ENCODE data around the gene EREG. TPM values are rescaled to one million over a fixed set of nuclear protein-coding genes. Genes with fewer than 3 reads are reported as not detected.

The EREG gene
- polyA plus RNA-seq, 1 donor (not counting 4 experiments of a cell fraction or from before 2014, with no cell fraction given) = 38.7 TPM

GRCh38 chr4:74330295-74330750, 34.6 kb upstream of the EREG start:
- FAIRE-seq = no peak
- H3K9ac ChIP-seq (ENCODE audit: control insufficient read depth, extremely low read depth, insufficient read depth, low read length) = no peak overlapping the region

GRCh38 chr4:74331252-74331651, 33.7 kb upstream of the EREG start:
- DNase-seq (ENCODE audit: low read depth, low spot score) (no peak), FAIRE-seq (no peak)
- Histone ChIP-seq H3K4me3 (ENCODE audit: control insufficient read depth in 2 of 3, extremely low read depth in 1 of 3, insufficient read depth in 2 of 3, low read depth in 1 of 3, low read length in 3 of 3) (no peak overlapping the region), H3K9me1 (ENCODE audit: control insufficient read depth, extremely low read depth, insufficient read depth, low read length) (no peaks in the 10 kb centered on the region), H3K79me2 (ENCODE audit: control insufficient read depth, insufficient read depth, low read length) (no peaks in the 10 kb centered on the region), H3K36me3 (ENCODE audit: control insufficient read depth in 2 of 2, extremely low read depth in 1 of 2, insufficient read depth in 2 of 2, low read length in 2 of 2) (no peaks in the 10 kb centered on the region), H3K4me2 (ENCODE audit: control insufficient read depth, extremely low read depth, insufficient read depth, low read depth, low read length) (no peak overlapping the region), H4K20me1 (ENCODE audit: control insufficient read depth, extremely low read depth, insufficient read depth, low read length) (no peaks in the 10 kb centered on the region), H3K27ac (ENCODE audit: control insufficient read depth, insufficient read depth, low read length) (no peak overlapping the region), H3K9ac (ENCODE audit: control insufficient read depth, extremely low read depth, insufficient read depth, low read length) (no peak overlapping the region), H2AFZ (ENCODE audit: control insufficient read depth, low read length) (no peak overlapping the region), H3K27me3 (ENCODE audit: control insufficient read depth, extremely low read depth, insufficient read depth, low read length) (no peaks in the 10 kb centered on the region), H3K9me3 (ENCODE audit: control insufficient read depth, low read depth, low read length) (no peaks in the 10 kb centered on the region), H3K4me1 (ENCODE audit: control insufficient read depth, extremely low read depth, insufficient read depth, low read length) (peaks cover 23% of the 10 kb centered on the region)
- no peak for TF ChIP-seq CTCF (optimal IDR thresholded peaks at IDR 0.05 in 1 of 3, IDR thresholded peaks at IDR 0.05 in 1 of 3, conservative IDR thresholded peaks at IDR 0.05 in 1 of 3; ENCODE audit: extremely low read depth in 1 of 3, insufficient read depth in 2 of 3, low read length in 3 of 3)
- TF ChIP-seq EZH2 (IDR thresholded peaks at IDR 0.05; ENCODE audit: low read length) = no peak
- dilution Hi-C loops (cut with MboI; ENCODE audit: extremely low pct_ligation_motif_present, low sequenced_read_pairs) = no loop called here

More at GRCh38 chr4:74330295-74330750, 34.6 kb upstream of the EREG start:
- H3K27me3 ChIP-seq (ENCODE audit: control insufficient read depth, extremely low read depth, insufficient read depth, low read length) = no peaks in the 10 kb centered on the region
- no peak overlapping the region for H2AFZ ChIP-seq (ENCODE audit: control insufficient read depth, low read length)
- DNase-seq (ENCODE audit: low read depth, low spot score) = no peak
- H3K4me2 ChIP-seq (ENCODE audit: control insufficient read depth, extremely low read depth, insufficient read depth, low read depth, low read length) = no peak overlapping the region
- no peaks in the 10 kb centered on the region for H3K9me3 ChIP-seq (ENCODE audit: control insufficient read depth, low read depth, low read length)
- no peaks in the 10 kb centered on the region for H3K36me3 ChIP-seq (ENCODE audit: control insufficient read depth in 2 of 2, extremely low read depth in 1 of 2, insufficient read depth in 2 of 2, low read length in 2 of 2)
- peaks cover 23% of the 10 kb centered on the region for H3K4me1 ChIP-seq (ENCODE audit: control insufficient read depth, extremely low read depth, insufficient read depth, low read length)
- H3K27ac ChIP-seq (ENCODE audit: control insufficient read depth, insufficient read depth, low read length) = no peak overlapping the region
- dilution Hi-C loops (cut with MboI; ENCODE audit: extremely low pct_ligation_motif_present, low sequenced_read_pairs) = no loop called here
- H3K79me2 ChIP-seq (ENCODE audit: control insufficient read depth, insufficient read depth, low read length) = no peaks in the 10 kb centered on the region
- no peak overlapping the region for H3K4me3 ChIP-seq (ENCODE audit: control insufficient read depth in 2 of 3, extremely low read depth in 1 of 3, insufficient read depth in 2 of 3, low read depth in 1 of 3, low read length in 3 of 3)
- H3K9me1 ChIP-seq (ENCODE audit: control insufficient read depth, extremely low read depth, insufficient read depth, low read length) = no peaks in the 10 kb centered on the region
- H4K20me1 ChIP-seq (ENCODE audit: control insufficient read depth, extremely low read depth, insufficient read depth, low read length) = no peaks in the 10 kb centered on the region
- TF ChIP-seq CTCF (optimal IDR thresholded peaks at IDR 0.05 in 1 of 3, IDR thresholded peaks at IDR 0.05 in 1 of 3, conservative IDR thresholded peaks at IDR 0.05 in 1 of 3; ENCODE audit: extremely low read depth in 1 of 3, insufficient read depth in 2 of 3, low read length in 3 of 3) = no peak
- TF ChIP-seq EZH2 (IDR thresholded peaks at IDR 0.05; ENCODE audit: low read length) = no peak

Data from keratinocyte (primary cell).